ENCODE data around the gene SYNE4.
"Not testable (repeated sequence)": the region's sequence is repeated elsewhere in the genome, so short reads cannot be mapped to it uniquely, and the experiment has no call there.

SYNE4 gene

DNA sequence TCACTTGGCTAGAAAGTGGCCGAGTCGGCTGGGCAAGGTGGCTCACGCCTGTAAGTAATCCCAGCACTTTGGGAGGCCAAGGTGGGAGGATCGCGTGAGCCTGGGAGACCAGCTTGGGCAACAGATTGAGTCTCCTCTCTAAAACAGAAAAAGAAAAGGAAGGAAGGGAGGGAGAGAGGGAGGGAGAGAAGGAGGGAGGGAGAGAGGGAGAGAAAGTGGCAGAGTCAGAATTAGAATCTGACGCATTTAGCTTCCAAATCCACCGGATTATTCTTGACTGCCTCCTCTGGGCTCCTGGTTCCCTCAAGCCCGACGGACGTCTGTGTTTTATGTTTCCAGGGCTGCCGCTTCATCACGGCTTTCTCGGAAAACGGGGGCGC lies 50.0 kb downstream of the SYNE4 start:
- no peak for TF ChIP-seq POLR2AphosphoS5 (IDR thresholded peaks at IDR 0.05; ENCODE audit: borderline replicate concordance, low read depth, low read length)
- no peak for TF ChIP-seq FOXP2 (optimal IDR thresholded peaks at IDR 0.05; ENCODE audit: control extremely low read depth, extremely low read length, insufficient read depth)
- no peak for TF ChIP-seq EZH2 (IDR thresholded peaks at IDR 0.05)
- no peak overlapping the region for H3K9ac ChIP-seq (ENCODE audit: insufficient read length)
- no peak overlapping the region for H3K4me3 ChIP-seq
- no peaks in the 10 kb centered on the region for H3K36me3 ChIP-seq (ENCODE audit: insufficient read depth, low read length)
- H3K9me3 ChIP-seq (ENCODE audit: low read depth, low read length): no peaks in the 10 kb centered on the region
- no peak overlapping the region for H3K27ac ChIP-seq
- no peak for DNase-seq (ENCODE audit: low read depth, low spot score)

- not testable (repeated sequence) for DNase-seq (ENCODE audit: low read depth, low spot score); H3K27ac ChIP-seq; H3K4me3 ChIP-seq; H3K36me3 ChIP-seq (ENCODE audit: insufficient read depth, low read length); H3K9me3 ChIP-seq (ENCODE audit: low read depth, low read length); H3K9ac ChIP-seq (ENCODE audit: insufficient read length)
Measured at GRCh38 chr19:35957411-35957810, 51.2 kb downstream of the SYNE4 start.

- no peaks in the 10 kb centered on the region for H3K36me3 ChIP-seq (ENCODE audit: insufficient read depth, low read length)
- DNase-seq (ENCODE audit: low read depth, low spot score): no peak
- H3K4me3 ChIP-seq: no peak overlapping the region
- no peak overlapping the region for H3K27ac ChIP-seq
- no peaks in the 10 kb centered on the region for H3K9me3 ChIP-seq (ENCODE audit: low read depth, low read length)
- no peak for TF ChIP-seq FOXP2 (optimal IDR thresholded peaks at IDR 0.05; ENCODE audit: control extremely low read depth, extremely low read length, insufficient read depth)
- no peak overlapping the region for H3K9ac ChIP-seq (ENCODE audit: insufficient read length)
Measured at GRCh38 chr19:35955881-35956634, 52.6 kb downstream of the SYNE4 start.
